K562 (cell line): Measurements from ENCODE around the gene SLAMF9. TPM values are rescaled to one million over a fixed set of nuclear protein-coding genes. Genes with fewer than 3 reads are reported as not detected.

Source experiments
- CBFB ChIP-seq: sonication (generic); formaldehyde crosslinking; IDR thresholded peaks from 2 replicates; pipeline ENCODE4 v1.4.0; 2020; ENCODE audit warnings: mild to moderate bottlenecking, missing genetic modification reagents
- DPF2 ChIP-seq: fragments of 450-650 bp; IDR thresholded peaks from 2 replicates; pipeline ENCODE4 v1.6.1; 2016
- ETS1 ChIP-seq: conservative IDR thresholded peaks from 2 replicates; pipeline ENCODE4 v1.6.1; 2011; ENCODE audit warnings: low read depth, mild to moderate bottlenecking, low read length; ENCODE audit not compliant: control insufficient read depth
- ETV1 ChIP-seq: fragments of 450-650 bp; conservative IDR thresholded peaks from 2 replicates; pipeline ENCODE4 v1.6.1; 2016; ENCODE audit warnings: missing genetic modification characterization, control low read depth, low read depth, missing compliant biosample characterization
- GABPB1 ChIP-seq: sonication (generic); formaldehyde crosslinking; IDR thresholded peaks from 2 replicates; pipeline ENCODE4 v1.8.0; 2022; ENCODE audit warnings: mild to moderate bottlenecking, missing genetic modification reagents
- GTF2F1 ChIP-seq: IDR thresholded peaks from 2 replicates; pipeline ENCODE4 v1.6.1; 2011; ENCODE audit warnings: low read depth, low read length, improper control_type of control experiment
- KAT8 ChIP-seq: fragments of 450-650 bp; IDR thresholded peaks from 2 replicates; pipeline ENCODE4 v1.6.1; 2016; ENCODE audit warnings: low read depth, mild to moderate bottlenecking
- MGA ChIP-seq: fragments of 450-650 bp; IDR thresholded peaks from 2 replicates; pipeline ENCODE4 v1.6.1; 2016; ENCODE audit warnings: mild to moderate bottlenecking, moderate library complexity
- POLR2G ChIP-seq: fragments of 200-400 bp; formaldehyde crosslinking; IDR thresholded peaks from 2 replicates; pipeline ENCODE4 v1.6.1; 2017; ENCODE audit warnings: low read depth, mild to moderate bottlenecking, antibody characterized with exemption, low read length, moderate library complexity
- RBBP5 ChIP-seq: fragments of 200-600 bp; sonication (generic); IDR thresholded peaks from 2 replicates; pipeline ENCODE4 v1.6.1; 2012; ENCODE audit warnings: borderline replicate concordance, mild to moderate bottlenecking, low read length, control low read depth, inconsistent platforms; ENCODE audit not compliant: insufficient read depth, poor library complexity, severe bottlenecking
- RBFOX2 ChIP-seq: fragments of 200-400 bp; formaldehyde crosslinking; IDR thresholded peaks from 2 replicates; pipeline ENCODE4 v1.6.1; 2017; ENCODE audit warnings: low read depth, mild to moderate bottlenecking, low read length, moderate library complexity
- TFAP4 ChIP-seq: sonication (generic); formaldehyde crosslinking; IDR thresholded peaks from 2 replicates; pipeline ENCODE4 v1.8.0; 2022; ENCODE audit warnings: missing genetic modification reagents, mild to moderate bottlenecking, moderate library complexity, borderline replicate concordance
- polyA plus RNA-seq, 8 experiments: library from polyadenylated mRNA; depleted of rRNA in 4 of 8; stranded (reverse) in 5 of 8; unstranded in 3 of 8; fragments of >200 nt; fragmentation: Nextera tagmentation in 2 of 8; fragmentation: Illumina TruSeq in 1 of 8; extraction: Ambion mirVana in 2 of 8; extraction: Trizol in 1 of 8; gene quantifications; 2 replicates each; pipeline versions ENCODE4 v1.2.1 to v1.2.3, GENCODE V29; 2011 to 2014; ENCODE audit warnings: inconsistent platforms in 1 of 8, missing spikeins in 1 of 8
- total RNA-seq, 7 experiments: library from RNA; depleted of rRNA in 6 of 7; stranded (reverse); fragments of >200 nt in 6 of 7; fragmentation: Illumina TruSeq in 2 of 7; extraction: Trizol in 2 of 7; gene quantifications; 2 replicates each; pipeline versions ENCODE4 v1.2.1 to v1.2.3, GENCODE V29; 2011 to 2021; ENCODE audit warnings: low replicate concordance in 1 of 7

Gene SLAMF9
- total and polyA plus RNA-seq, 9 of the 15 experiments (the other 6 are each of a cell fraction or from before 2014, with no cell fraction given), result 0.13 to 0.21 TPM; not detected in 7

GRCh38 chr1:159929155-159930051 is 24.6 kb downstream of the SLAMF9 start (continued):
- TF ChIP-seq MGA (peak; percentile 88), CBFB (CRISPR knock-in tag) (no peak), GTF2F1 (0 out of 2 replicates have a peak, but pooled peaks have one; percentile 12), RBFOX2 (peak; percentile 53), TFAP4 (CRISPR knock-in tag) (peak; percentile 58; the same call in 1 of the 2 replicates), ETS1 (0 out of 2 replicates have a peak, but pooled peaks have one; percentile 33), RBBP5 (peak; percentile 30), GABPB1 (CRISPR knock-in tag) (peak; percentile 47; the same call in 1 of the 2 replicates), POLR2G (peak; percentile 61), ETV1 (tag) (peak; percentile 41), KAT8 (no peak), DPF2 (no peak)
